ENCODE measurements around the gene MDC1. TPM values are rescaled to one million over a fixed set of nuclear protein-coding genes. Genes with fewer than 3 reads are reported as not detected.

Gene MDC1
- total and polyA plus RNA-seq, 2 of the 13 experiments (the other 11 are each of a cell fraction or from before 2014, with no cell fraction given), result 8.4 to 14.0 TPM

DNA sequence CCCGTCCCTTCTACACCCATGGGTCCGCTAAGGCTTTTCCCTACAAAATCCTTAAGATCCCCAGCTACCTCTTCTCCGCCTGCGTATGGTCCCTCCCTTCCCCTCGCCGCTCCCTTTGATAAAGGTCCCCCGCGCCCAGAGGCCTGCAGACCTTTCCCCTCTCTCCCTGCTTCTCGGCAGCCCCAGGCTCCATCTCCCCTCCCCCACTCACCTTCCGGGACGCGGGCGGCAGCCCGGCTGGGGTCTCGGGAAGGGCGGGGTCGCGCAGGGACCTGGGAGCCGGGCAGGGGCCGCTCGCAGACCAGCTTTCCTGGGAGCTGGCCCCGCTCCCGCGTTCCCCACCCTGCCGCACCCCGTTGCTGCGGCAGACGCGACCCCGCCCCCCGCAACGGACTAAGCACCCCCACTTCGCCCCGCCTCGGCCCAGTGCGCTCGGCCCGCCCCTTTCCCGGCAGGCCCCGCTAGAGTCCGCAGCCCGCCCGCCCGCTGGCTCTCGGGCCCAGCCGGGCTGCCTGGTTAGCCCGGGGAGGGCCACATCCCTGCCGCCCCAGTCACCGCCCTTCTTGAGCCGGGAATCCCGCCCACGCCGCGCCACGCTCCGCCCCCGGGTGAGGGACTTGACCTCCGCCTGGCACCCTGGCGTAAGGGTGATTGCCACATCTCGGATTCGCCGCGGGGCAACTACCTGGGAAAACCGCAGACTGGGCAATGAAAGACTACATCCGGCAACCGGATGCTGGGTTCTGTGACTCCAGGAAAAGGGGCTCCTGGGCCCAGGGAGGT, 25.4 kb upstream of the MDC1 start, which contains the start of gene FLOT1 (continued):
- TF ChIP-seq RBM39 (IDR thresholded peaks at IDR 0.05; ENCODE audit: low read depth, low read length, poor library complexity, severe bottlenecking) (peak; percentile 99), SMAD1 (CRISPR knock-in tag; IDR thresholded peaks at IDR 0.05; ENCODE audit: borderline replicate concordance, low read depth) (peak; percentile 98), THYN1 (CRISPR knock-in tag; IDR thresholded peaks at IDR 0.05; ENCODE audit: borderline replicate concordance, low read depth) (peak; percentile 17), FOXO1 (CRISPR knock-in tag; IDR thresholded peaks at IDR 0.05) (peak; percentile 65; the same call in 1 of the 2 replicates), MEIS1 (CRISPR knock-in tag; IDR thresholded peaks at IDR 0.05; ENCODE audit: borderline replicate concordance) (peak; percentile 33; the same call in 1 of the 2 replicates), TEF (CRISPR knock-in tag; IDR thresholded peaks at IDR 0.05) (peak; percentile 58), ZNF878 (CRISPR knock-in tag; IDR thresholded peaks at IDR 0.05) (peak; percentile 73; the same call in 1 of the 2 replicates), HDAC6 (IDR thresholded peaks at IDR 0.05; ENCODE audit: low read depth, low read length) (no peak)
- TF ChIP-seq, protein P1, sequence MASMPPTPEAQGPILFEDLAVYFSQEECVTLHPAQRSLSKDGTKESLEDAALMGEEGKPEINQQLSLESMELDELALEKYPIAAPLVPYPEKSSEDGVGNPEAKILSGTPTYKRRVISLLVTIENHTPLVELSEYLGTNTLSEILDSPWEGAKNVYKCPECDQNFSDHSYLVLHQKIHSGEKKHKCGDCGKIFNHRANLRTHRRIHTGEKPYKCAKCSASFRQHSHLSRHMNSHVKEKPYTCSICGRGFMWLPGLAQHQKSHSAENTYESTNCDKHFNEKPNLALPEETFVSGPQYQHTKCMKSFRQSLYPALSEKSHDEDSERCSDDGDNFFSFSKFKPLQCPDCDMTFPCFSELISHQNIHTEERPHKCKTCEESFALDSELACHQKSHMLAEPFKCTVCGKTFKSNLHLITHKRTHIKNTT (CRISPR knock-in tag; IDR thresholded peaks at IDR 0.05), result no peak
- TF ChIP-seq, protein P2, sequence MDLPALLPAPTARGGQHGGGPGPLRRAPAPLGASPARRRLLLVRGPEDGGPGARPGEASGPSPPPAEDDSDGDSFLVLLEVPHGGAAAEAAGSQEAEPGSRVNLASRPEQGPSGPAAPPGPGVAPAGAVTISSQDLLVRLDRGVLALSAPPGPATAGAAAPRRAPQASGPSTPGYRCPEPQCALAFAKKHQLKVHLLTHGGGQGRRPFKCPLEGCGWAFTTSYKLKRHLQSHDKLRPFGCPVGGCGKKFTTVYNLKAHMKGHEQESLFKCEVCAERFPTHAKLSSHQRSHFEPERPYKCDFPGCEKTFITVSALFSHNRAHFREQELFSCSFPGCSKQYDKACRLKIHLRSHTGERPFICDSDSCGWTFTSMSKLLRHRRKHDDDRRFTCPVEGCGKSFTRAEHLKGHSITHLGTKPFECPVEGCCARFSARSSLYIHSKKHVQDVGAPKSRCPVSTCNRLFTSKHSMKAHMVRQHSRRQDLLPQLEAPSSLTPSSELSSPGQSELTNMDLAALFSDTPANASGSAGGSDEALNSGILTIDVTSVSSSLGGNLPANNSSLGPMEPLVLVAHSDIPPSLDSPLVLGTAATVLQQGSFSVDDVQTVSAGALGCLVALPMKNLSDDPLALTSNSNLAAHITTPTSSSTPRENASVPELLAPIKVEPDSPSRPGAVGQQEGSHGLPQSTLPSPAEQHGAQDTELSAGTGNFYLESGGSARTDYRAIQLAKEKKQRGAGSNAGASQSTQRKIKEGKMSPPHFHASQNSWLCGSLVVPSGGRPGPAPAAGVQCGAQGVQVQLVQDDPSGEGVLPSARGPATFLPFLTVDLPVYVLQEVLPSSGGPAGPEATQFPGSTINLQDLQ (CRISPR knock-in tag; IDR thresholded peaks at IDR 0.05), result peak; percentile 50; the same call in 1 of the 2 replicates
- TF ChIP-seq, protein P3, sequence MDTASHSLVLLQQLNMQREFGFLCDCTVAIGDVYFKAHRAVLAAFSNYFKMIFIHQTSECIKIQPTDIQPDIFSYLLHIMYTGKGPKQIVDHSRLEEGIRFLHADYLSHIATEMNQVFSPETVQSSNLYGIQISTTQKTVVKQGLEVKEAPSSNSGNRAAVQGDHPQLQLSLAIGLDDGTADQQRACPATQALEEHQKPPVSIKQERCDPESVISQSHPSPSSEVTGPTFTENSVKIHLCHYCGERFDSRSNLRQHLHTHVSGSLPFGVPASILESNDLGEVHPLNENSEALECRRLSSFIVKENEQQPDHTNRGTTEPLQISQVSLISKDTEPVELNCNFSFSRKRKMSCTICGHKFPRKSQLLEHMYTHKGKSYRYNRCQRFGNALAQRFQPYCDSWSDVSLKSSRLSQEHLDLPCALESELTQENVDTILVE (CRISPR knock-in tag; IDR thresholded peaks at IDR 0.05), result peak; percentile 91
- TF ChIP-seq, protein P4, sequence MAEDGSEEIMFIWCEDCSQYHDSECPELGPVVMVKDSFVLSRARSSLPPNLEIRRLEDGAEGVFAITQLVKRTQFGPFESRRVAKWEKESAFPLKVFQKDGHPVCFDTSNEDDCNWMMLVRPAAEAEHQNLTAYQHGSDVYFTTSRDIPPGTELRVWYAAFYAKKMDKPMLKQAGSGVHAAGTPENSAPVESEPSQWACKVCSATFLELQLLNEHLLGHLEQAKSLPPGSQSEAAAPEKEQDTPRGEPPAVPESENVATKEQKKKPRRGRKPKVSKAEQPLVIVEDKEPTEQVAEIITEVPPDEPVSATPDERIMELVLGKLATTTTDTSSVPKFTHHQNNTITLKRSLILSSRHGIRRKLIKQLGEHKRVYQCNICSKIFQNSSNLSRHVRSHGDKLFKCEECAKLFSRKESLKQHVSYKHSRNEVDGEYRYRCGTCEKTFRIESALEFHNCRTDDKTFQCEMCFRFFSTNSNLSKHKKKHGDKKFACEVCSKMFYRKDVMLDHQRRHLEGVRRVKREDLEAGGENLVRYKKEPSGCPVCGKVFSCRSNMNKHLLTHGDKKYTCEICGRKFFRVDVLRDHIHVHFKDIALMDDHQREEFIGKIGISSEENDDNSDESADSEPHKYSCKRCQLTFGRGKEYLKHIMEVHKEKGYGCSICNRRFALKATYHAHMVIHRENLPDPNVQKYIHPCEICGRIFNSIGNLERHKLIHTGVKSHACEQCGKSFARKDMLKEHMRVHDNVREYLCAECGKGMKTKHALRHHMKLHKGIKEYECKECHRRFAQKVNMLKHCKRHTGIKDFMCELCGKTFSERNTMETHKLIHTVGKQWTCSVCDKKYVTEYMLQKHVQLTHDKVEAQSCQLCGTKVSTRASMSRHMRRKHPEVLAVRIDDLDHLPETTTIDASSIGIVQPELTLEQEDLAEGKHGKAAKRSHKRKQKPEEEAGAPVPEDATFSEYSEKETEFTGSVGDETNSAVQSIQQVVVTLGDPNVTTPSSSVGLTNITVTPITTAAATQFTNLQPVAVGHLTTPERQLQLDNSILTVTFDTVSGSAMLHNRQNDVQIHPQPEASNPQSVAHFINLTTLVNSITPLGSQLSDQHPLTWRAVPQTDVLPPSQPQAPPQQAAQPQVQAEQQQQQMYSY (CRISPR knock-in tag; IDR thresholded peaks at IDR 0.05), result no peak; the same call in none of the 2 replicates

Measured in HepG2 (cell line).